ENCODE results near the gene HCFC2.

DNA sequence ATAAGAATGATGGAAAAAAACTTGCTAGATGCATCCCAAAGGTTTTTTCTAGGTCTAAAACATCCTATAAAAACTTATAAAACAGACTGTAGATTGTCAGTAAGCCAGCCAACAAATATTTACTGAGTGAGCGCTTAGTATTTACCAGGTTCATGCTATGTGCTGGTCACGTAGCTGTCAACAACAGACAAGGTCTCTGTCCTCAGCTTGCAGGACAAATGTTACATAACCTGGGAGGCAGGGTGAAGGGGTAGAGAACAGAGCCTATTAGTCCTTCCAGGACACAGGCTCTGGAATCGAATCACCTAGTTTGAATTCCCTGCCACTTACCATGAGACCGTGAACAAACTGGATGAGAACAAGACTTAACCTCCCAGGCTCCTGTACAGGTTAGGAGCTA lies 67.3 kb downstream of the HCFC2 start:
- TF ChIP-seq, protein P1, sequence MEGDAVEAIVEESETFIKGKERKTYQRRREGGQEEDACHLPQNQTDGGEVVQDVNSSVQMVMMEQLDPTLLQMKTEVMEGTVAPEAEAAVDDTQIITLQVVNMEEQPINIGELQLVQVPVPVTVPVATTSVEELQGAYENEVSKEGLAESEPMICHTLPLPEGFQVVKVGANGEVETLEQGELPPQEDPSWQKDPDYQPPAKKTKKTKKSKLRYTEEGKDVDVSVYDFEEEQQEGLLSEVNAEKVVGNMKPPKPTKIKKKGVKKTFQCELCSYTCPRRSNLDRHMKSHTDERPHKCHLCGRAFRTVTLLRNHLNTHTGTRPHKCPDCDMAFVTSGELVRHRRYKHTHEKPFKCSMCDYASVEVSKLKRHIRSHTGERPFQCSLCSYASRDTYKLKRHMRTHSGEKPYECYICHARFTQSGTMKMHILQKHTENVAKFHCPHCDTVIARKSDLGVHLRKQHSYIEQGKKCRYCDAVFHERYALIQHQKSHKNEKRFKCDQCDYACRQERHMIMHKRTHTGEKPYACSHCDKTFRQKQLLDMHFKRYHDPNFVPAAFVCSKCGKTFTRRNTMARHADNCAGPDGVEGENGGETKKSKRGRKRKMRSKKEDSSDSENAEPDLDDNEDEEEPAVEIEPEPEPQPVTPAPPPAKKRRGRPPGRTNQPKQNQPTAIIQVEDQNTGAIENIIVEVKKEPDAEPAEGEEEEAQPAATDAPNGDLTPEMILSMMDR (conservative IDR thresholded peaks at IDR 0.05 in 1 of 2, IDR thresholded peaks at IDR 0.05 in 1 of 2; ENCODE audit: extremely low read depth in 1 of 2, insufficient read depth in 1 of 2, low read depth in 1 of 2, low read length in 2 of 2), result no peak
- no peak for TF ChIP-seq EZH2 (IDR thresholded peaks at IDR 0.05; ENCODE audit: borderline replicate concordance, low read length)
